ENCODE results near the gene MRTFB.

MRTFB gene

GRCh38 chr16:14146445-14146844 lies 75.3 kb downstream of the MRTFB start:
- no peak for ATAC-seq
- TF ChIP-seq CSDC2 (CRISPR knock-in tag; IDR thresholded peaks at IDR 0.05) (no peak), ESRRG (CRISPR knock-in tag; IDR thresholded peaks at IDR 0.05) (no peak), SNAI2 (CRISPR knock-in tag; IDR thresholded peaks at IDR 0.05) (no peak), OSR1 (CRISPR knock-in tag; IDR thresholded peaks at IDR 0.05) (no peak), ZNF8 (CRISPR knock-in tag; IDR thresholded peaks at IDR 0.05) (no peak), CREB5 (CRISPR knock-in tag; IDR thresholded peaks at IDR 0.05; ENCODE audit: low read depth) (no peak)

DNA sequence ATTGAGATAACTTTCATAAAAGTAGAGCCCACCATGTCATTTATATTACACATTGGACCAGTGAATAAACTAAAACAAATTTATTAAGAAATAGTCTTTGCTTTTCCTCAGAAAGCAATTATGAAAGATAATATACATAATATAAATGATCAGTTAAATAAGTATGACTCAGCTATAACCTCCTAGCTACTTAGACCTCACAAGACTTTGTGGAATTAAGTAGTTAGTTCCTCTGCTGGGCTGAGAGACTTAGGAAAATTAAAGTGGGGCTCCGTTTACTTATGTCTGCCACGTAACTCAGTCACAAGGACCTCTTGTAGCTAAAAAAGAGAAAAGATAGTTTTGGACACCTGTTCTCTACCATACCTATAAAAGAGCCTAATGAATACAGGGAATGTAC lies 76.9 kb downstream of the MRTFB start:
- no peak for ATAC-seq
- TF ChIP-seq ZFP3 (CRISPR knock-in tag; IDR thresholded peaks at IDR 0.05) (no peak), CSDC2 (CRISPR knock-in tag; IDR thresholded peaks at IDR 0.05) (no peak), SNAI2 (CRISPR knock-in tag; IDR thresholded peaks at IDR 0.05) (no peak), ZFP30 (CRISPR knock-in tag; IDR thresholded peaks at IDR 0.05) (no peak), ZNF565 (CRISPR knock-in tag; conservative IDR thresholded peaks at IDR 0.05; ENCODE audit: low read depth) (no peak), ISL1 (CRISPR knock-in tag; IDR thresholded peaks at IDR 0.05) (no peak), ESRRG (CRISPR knock-in tag; IDR thresholded peaks at IDR 0.05) (no peak), GLIS3 (CRISPR knock-in tag; IDR thresholded peaks at IDR 0.05) (no peak), ZC3H10 (CRISPR knock-in tag; IDR thresholded peaks at IDR 0.05) (no peak), POU6F1 (CRISPR knock-in tag; IDR thresholded peaks at IDR 0.05; ENCODE audit: borderline replicate concordance, low read depth) (no peak), PPARA (CRISPR knock-in tag; IDR thresholded peaks at IDR 0.05; ENCODE audit: borderline replicate concordance) (no peak), ZNF8 (CRISPR knock-in tag; IDR thresholded peaks at IDR 0.05) (no peak), TCF4 (CRISPR knock-in tag; IDR thresholded peaks at IDR 0.05; ENCODE audit: borderline replicate concordance) (no peak), BACH2 (CRISPR knock-in tag; IDR thresholded peaks at IDR 0.05; ENCODE audit: borderline replicate concordance) (no peak), OSR1 (CRISPR knock-in tag; IDR thresholded peaks at IDR 0.05) (no peak), CREB5 (CRISPR knock-in tag; IDR thresholded peaks at IDR 0.05; ENCODE audit: low read depth) (no peak), TOX (CRISPR knock-in tag; IDR thresholded peaks at IDR 0.05; ENCODE audit: borderline replicate concordance) (no peak)

DNA sequence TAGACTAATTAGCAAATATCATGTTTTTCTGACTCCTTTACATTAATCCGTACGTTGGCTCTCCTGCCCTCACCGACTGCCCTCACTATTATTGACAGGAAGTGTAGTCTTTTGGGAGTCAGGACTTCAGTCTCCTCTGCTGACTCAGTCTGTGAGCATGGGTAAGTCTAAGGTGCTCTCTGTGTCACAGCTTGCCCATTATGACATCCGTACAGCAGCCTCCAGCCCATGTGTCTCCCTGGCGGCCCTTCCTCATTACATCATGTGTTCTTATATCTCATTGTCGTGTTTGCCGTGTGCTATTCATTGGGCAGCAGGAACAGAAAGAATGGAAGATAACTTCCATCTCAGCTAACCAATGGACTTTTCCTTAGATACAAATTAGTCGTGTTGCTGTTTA lies 77.5 kb downstream of the MRTFB start:
- ATAC-seq: no peak
- TF ChIP-seq ESRRG (CRISPR knock-in tag; IDR thresholded peaks at IDR 0.05): no peak

- TF ChIP-seq CREB5 (CRISPR knock-in tag; IDR thresholded peaks at IDR 0.05; ENCODE audit: low read depth) (no peak), BACH2 (CRISPR knock-in tag; IDR thresholded peaks at IDR 0.05; ENCODE audit: borderline replicate concordance) (no peak), SNAI2 (CRISPR knock-in tag; IDR thresholded peaks at IDR 0.05) (no peak), ZFP3 (CRISPR knock-in tag; IDR thresholded peaks at IDR 0.05) (no peak), OSR1 (CRISPR knock-in tag; IDR thresholded peaks at IDR 0.05) (no peak), ZFP30 (CRISPR knock-in tag; IDR thresholded peaks at IDR 0.05) (no peak), ARNTL (CRISPR knock-in tag; IDR thresholded peaks at IDR 0.05; ENCODE audit: borderline replicate concordance, low read depth) (no peak), CSDC2 (CRISPR knock-in tag; IDR thresholded peaks at IDR 0.05) (no peak), TCF4 (CRISPR knock-in tag; IDR thresholded peaks at IDR 0.05; ENCODE audit: borderline replicate concordance) (no peak), ZC3H10 (CRISPR knock-in tag; IDR thresholded peaks at IDR 0.05) (no peak), TSHZ2 (CRISPR knock-in tag; IDR thresholded peaks at IDR 0.05) (no peak), ZNF70 (CRISPR knock-in tag; IDR thresholded peaks at IDR 0.05) (no peak), CSRNP3 (CRISPR knock-in tag; IDR thresholded peaks at IDR 0.05) (no peak), TOX (CRISPR knock-in tag; IDR thresholded peaks at IDR 0.05; ENCODE audit: borderline replicate concordance) (no peak), PATZ1 (CRISPR knock-in tag; IDR thresholded peaks at IDR 0.05; ENCODE audit: borderline replicate concordance) (no peak), ZNF8 (CRISPR knock-in tag; IDR thresholded peaks at IDR 0.05) (no peak), ISL1 (CRISPR knock-in tag; IDR thresholded peaks at IDR 0.05) (no peak)
- ATAC-seq: no peak
Measured at GRCh38 chr16:14150796-14151195, 79.7 kb downstream of the MRTFB start.
